ENCODE measurements around the gene MADCAM1.

The MADCAM1 gene

GRCh38 chr19:533364-534058, 37.2 kb downstream of the MADCAM1 start:
- Histone ChIP-seq H3K4me1 (ENCODE audit: control insufficient read depth, insufficient read depth, low read length, poor library complexity, severe bottlenecking) (peaks cover 16% of the 10 kb centered on the region), H3K9me3 (ENCODE audit: control insufficient read depth, low read length) (no peaks in the 10 kb centered on the region), H3K27me3 (replicated peaks; ENCODE audit: control insufficient read depth, insufficient read depth, low read length, poor library complexity, severe bottlenecking) (no peaks in the 10 kb centered on the region), H3K4me3 (ENCODE audit: insufficient read depth, low read depth, low read length, poor library complexity, severe bottlenecking) (peak overlapping the region; percentile 78), H3K27ac (ENCODE audit: insufficient read depth, low read length, poor library complexity, severe bottlenecking) (no peak overlapping the region), H3K36me3 (ENCODE audit: control insufficient read depth, insufficient read depth, low read length) (peaks cover 28% of the 10 kb centered on the region)
- DNase-seq = no peak

GRCh38 chr19:534088-534487, 37.8 kb downstream of the MADCAM1 start:
- Histone ChIP-seq H3K4me1 (ENCODE audit: control insufficient read depth, insufficient read depth, low read length, poor library complexity, severe bottlenecking) (peaks cover 16% of the 10 kb centered on the region), H3K27ac (ENCODE audit: insufficient read depth, low read length, poor library complexity, severe bottlenecking) (no peak overlapping the region), H3K9me3 (ENCODE audit: control insufficient read depth, low read length) (no peaks in the 10 kb centered on the region), H3K27me3 (replicated peaks; ENCODE audit: control insufficient read depth, insufficient read depth, low read length, poor library complexity, severe bottlenecking) (no peaks in the 10 kb centered on the region), H3K4me3 (ENCODE audit: insufficient read depth, low read depth, low read length, poor library complexity, severe bottlenecking) (no peak overlapping the region), H3K36me3 (ENCODE audit: control insufficient read depth, insufficient read depth, low read length) (peaks cover 33% of the 10 kb centered on the region)
- no peak for DNase-seq

GRCh38 chr19:535017-535835, 38.9 kb downstream of the MADCAM1 start:
- H3K9me3 ChIP-seq (ENCODE audit: control insufficient read depth, low read length) = no peaks in the 10 kb centered on the region
- no peak overlapping the region for H3K4me3 ChIP-seq (ENCODE audit: insufficient read depth, low read depth, low read length, poor library complexity, severe bottlenecking)
- H3K4me1 ChIP-seq (ENCODE audit: control insufficient read depth, insufficient read depth, low read length, poor library complexity, severe bottlenecking) = peaks cover 16% of the 10 kb centered on the region
- H3K27me3 ChIP-seq (replicated peaks; ENCODE audit: control insufficient read depth, insufficient read depth, low read length, poor library complexity, severe bottlenecking) = no peaks in the 10 kb centered on the region
- no peak for DNase-seq
- no peak overlapping the region for H3K27ac ChIP-seq (ENCODE audit: insufficient read depth, low read length, poor library complexity, severe bottlenecking)
- H3K36me3 ChIP-seq (ENCODE audit: control insufficient read depth, insufficient read depth, low read length) = peaks cover 40% of the 10 kb centered on the region

GRCh38 chr19:536031-536880, 40.0 kb downstream of the MADCAM1 start:
- DNase-seq = no peak
- H3K27ac ChIP-seq (ENCODE audit: insufficient read depth, low read length, poor library complexity, severe bottlenecking) = no peak overlapping the region
- no peaks in the 10 kb centered on the region for H3K27me3 ChIP-seq (replicated peaks; ENCODE audit: control insufficient read depth, insufficient read depth, low read length, poor library complexity, severe bottlenecking)
- peaks cover 16% of the 10 kb centered on the region for H3K4me1 ChIP-seq (ENCODE audit: control insufficient read depth, insufficient read depth, low read length, poor library complexity, severe bottlenecking)
- peaks cover 42% of the 10 kb centered on the region for H3K36me3 ChIP-seq (ENCODE audit: control insufficient read depth, insufficient read depth, low read length)
- no peak overlapping the region for H3K4me3 ChIP-seq (ENCODE audit: insufficient read depth, low read depth, low read length, poor library complexity, severe bottlenecking)
- no peaks in the 10 kb centered on the region for H3K9me3 ChIP-seq (ENCODE audit: control insufficient read depth, low read length)

- no peaks in the 10 kb centered on the region for H3K9me3 ChIP-seq (ENCODE audit: control insufficient read depth, low read length)
- H3K36me3 ChIP-seq (ENCODE audit: control insufficient read depth, insufficient read depth, low read length) = peaks cover 48% of the 10 kb centered on the region
- DNase-seq = no peak
- H3K27ac ChIP-seq (ENCODE audit: insufficient read depth, low read length, poor library complexity, severe bottlenecking) = no peak overlapping the region
- no peaks in the 10 kb centered on the region for H3K27me3 ChIP-seq (replicated peaks; ENCODE audit: control insufficient read depth, insufficient read depth, low read length, poor library complexity, severe bottlenecking)
- no peak overlapping the region for H3K4me3 ChIP-seq (ENCODE audit: insufficient read depth, low read depth, low read length, poor library complexity, severe bottlenecking)
- peaks cover 16% of the 10 kb centered on the region for H3K4me1 ChIP-seq (ENCODE audit: control insufficient read depth, insufficient read depth, low read length, poor library complexity, severe bottlenecking)
Measured at GRCh38 chr19:536881-537404, 40.7 kb downstream of the MADCAM1 start.

GRCh38 chr19:538641-539428, 42.5 kb downstream of the MADCAM1 start:
- Histone ChIP-seq H3K36me3 (ENCODE audit: control insufficient read depth, insufficient read depth, low read length) (peaks cover 48% of the 10 kb centered on the region), H3K9me3 (ENCODE audit: control insufficient read depth, low read length) (no peaks in the 10 kb centered on the region), H3K27ac (ENCODE audit: insufficient read depth, low read length, poor library complexity, severe bottlenecking) (no peak overlapping the region)

GRCh38 chr19:539429-540030, 43.2 kb downstream of the MADCAM1 start:
- no peak for DNase-seq
- Histone ChIP-seq H3K27ac (ENCODE audit: insufficient read depth, low read length, poor library complexity, severe bottlenecking) (no peak overlapping the region), H3K27me3 (replicated peaks; ENCODE audit: control insufficient read depth, insufficient read depth, low read length, poor library complexity, severe bottlenecking) (no peaks in the 10 kb centered on the region), H3K9me3 (ENCODE audit: control insufficient read depth, low read length) (no peaks in the 10 kb centered on the region), H3K4me3 (ENCODE audit: insufficient read depth, low read depth, low read length, poor library complexity, severe bottlenecking) (no peak overlapping the region), H3K36me3 (ENCODE audit: control insufficient read depth, insufficient read depth, low read length) (peaks cover 48% of the 10 kb centered on the region), H3K4me1 (ENCODE audit: control insufficient read depth, insufficient read depth, low read length, poor library complexity, severe bottlenecking) (peaks cover 11% of the 10 kb centered on the region)

More at GRCh38 chr19:538641-539428, 42.5 kb downstream of the MADCAM1 start:
- Histone ChIP-seq H3K4me3 (ENCODE audit: insufficient read depth, low read depth, low read length, poor library complexity, severe bottlenecking) (no peak overlapping the region), H3K27me3 (replicated peaks; ENCODE audit: control insufficient read depth, insufficient read depth, low read length, poor library complexity, severe bottlenecking) (no peaks in the 10 kb centered on the region), H3K4me1 (ENCODE audit: control insufficient read depth, insufficient read depth, low read length, poor library complexity, severe bottlenecking) (peaks cover 5% of the 10 kb centered on the region)
- DNase-seq = no peak

- Histone ChIP-seq H3K36me3 (ENCODE audit: control insufficient read depth, insufficient read depth, low read length) (peaks cover 38% of the 10 kb centered on the region), H3K27me3 (replicated peaks; ENCODE audit: control insufficient read depth, insufficient read depth, low read length, poor library complexity, severe bottlenecking) (no peaks in the 10 kb centered on the region), H3K9me3 (ENCODE audit: control insufficient read depth, low read length) (no peaks in the 10 kb centered on the region), H3K27ac (ENCODE audit: insufficient read depth, low read length, poor library complexity, severe bottlenecking) (no peak overlapping the region), H3K4me3 (ENCODE audit: insufficient read depth, low read depth, low read length, poor library complexity, severe bottlenecking) (no peak overlapping the region), H3K4me1 (ENCODE audit: control insufficient read depth, insufficient read depth, low read length, poor library complexity, severe bottlenecking) (peaks cover 11% of the 10 kb centered on the region)
- no peak for DNase-seq
Measured at GRCh38 chr19:540867-541637, 44.8 kb downstream of the MADCAM1 start.
